BJ (cell line): ENCODE results near the gene OR4B1. TPM values are rescaled to one million over a fixed set of nuclear protein-coding genes. Genes with fewer than 3 reads are reported as not detected.

Experiments
- CTCF ChIA-PET: fragments of 350-600 bp; formaldehyde crosslinking; extraction: SDS; loops from one replicate; lab custom pipeline; 2021; ENCODE audit warnings: antibody characterized with exemption, inconsistent platforms; lab: Yijun Ruan, JAX
- POLR2A ChIA-PET: fragments of 300-600 bp; sonication (Branson Sonifier 250); formaldehyde crosslinking; extraction: SDS; loops from one replicate; lab custom pipeline; 2021; ENCODE audit warnings: antibody characterized with exemption; lab: Charles Lee
- DNase-seq: peaks from one replicate; pipeline ENCODE4 v3.0.0-alpha.2; 2011; ENCODE audit warnings: low read depth
- H3K27me3 ChIP-seq: 2 replicates; pipeline ENCODE4 v1.6.0; 2011; ENCODE audit warnings: low read length; ENCODE audit not compliant: control insufficient read depth, insufficient read depth
- H3K36me3 ChIP-seq: 2 replicates; pipeline ENCODE4 v1.5.1; 2011; ENCODE audit warnings: low read length; ENCODE audit not compliant: control insufficient read depth, insufficient read depth
- H3K4me3 ChIP-seq: 2 replicates; pipeline ENCODE4 v1.5.1; 2011; ENCODE audit warnings: low read depth, mild to moderate bottlenecking, control low read depth, low read length
- polyA plus RNA-seq: library from polyadenylated mRNA; depleted of rRNA; stranded (reverse); fragments of >200 nt; gene quantifications from 2 replicates; pipeline ENCODE4 v1.2.3, GENCODE V29; 2011; rRNA removed
- TF ChIP-seq, protein P1 (sequence below): IDR thresholded peaks from 2 replicates; pipeline ENCODE4 v1.5.1; 2011; ENCODE audit warnings: low read depth, mild to moderate bottlenecking, control low read depth, inconsistent platforms, low read length, moderate library complexity; ENCODE audit not compliant: insufficient read depth

The OR4B1 gene
- polyA plus RNA-seq, 1 experiment: not detected

DNA sequence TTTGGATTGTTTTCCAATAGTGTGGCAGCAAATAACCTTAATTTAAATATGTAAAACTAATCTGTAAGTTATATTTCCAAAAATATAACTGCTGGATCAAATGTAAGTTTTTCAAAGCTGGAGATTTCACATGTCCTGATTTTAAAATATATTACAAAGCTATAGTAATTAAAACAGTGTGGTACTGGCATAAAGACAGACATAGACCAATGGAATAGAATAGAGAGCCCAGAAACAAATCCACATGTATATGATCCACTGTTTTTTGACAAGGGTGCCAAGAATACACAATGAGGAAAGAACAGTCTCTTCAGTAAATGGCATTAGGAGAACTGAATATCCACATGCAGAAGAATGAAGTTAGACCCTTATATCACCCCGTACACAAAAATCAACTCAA is 32.3 kb downstream of the OR4B1 start:
- CTCF ChIA-PET: no interaction called here

DNA sequence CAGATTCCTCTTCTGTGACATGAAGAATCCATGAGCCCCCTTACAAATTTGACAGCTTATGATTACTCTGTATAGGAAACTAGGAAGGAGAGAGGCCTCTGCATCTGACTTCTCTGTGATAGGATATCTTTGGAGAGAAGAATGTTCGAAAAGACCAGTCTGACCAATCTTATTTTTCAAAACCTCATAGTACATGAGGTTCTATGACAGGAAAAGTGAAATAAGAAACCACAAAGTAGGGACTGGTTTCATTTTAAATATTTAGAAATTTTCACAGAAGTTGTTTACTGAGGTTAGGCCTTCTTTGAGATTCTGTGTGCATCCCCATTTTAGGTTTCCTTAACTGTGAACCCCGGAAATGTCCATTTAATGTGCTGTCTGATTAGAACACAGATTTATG is 45.0 kb downstream of the OR4B1 start:
- Histone ChIP-seq H3K36me3 (no peaks in the 10 kb centered on the region), H3K4me3 (no peak overlapping the region), H3K27me3 (no peaks in the 10 kb centered on the region)
- no peak for DNase-seq
- ChIA-PET POLR2A (no interaction called here), CTCF (interaction anchor here (0.5 kb wide), 1 partner anchor 1884 kb away, joined by 3 read pairs; no protein-coding TSS in a partner anchor)
- TF ChIP-seq, protein P1, sequence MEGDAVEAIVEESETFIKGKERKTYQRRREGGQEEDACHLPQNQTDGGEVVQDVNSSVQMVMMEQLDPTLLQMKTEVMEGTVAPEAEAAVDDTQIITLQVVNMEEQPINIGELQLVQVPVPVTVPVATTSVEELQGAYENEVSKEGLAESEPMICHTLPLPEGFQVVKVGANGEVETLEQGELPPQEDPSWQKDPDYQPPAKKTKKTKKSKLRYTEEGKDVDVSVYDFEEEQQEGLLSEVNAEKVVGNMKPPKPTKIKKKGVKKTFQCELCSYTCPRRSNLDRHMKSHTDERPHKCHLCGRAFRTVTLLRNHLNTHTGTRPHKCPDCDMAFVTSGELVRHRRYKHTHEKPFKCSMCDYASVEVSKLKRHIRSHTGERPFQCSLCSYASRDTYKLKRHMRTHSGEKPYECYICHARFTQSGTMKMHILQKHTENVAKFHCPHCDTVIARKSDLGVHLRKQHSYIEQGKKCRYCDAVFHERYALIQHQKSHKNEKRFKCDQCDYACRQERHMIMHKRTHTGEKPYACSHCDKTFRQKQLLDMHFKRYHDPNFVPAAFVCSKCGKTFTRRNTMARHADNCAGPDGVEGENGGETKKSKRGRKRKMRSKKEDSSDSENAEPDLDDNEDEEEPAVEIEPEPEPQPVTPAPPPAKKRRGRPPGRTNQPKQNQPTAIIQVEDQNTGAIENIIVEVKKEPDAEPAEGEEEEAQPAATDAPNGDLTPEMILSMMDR: no peak

More for the DNA sequence above, 32.3 kb downstream of the OR4B1 start:
- H3K27me3 ChIP-seq: no peaks in the 10 kb centered on the region
- no peaks in the 10 kb centered on the region for H3K36me3 ChIP-seq
- no peak overlapping the region for H3K4me3 ChIP-seq
- POLR2A ChIA-PET: no interaction called here
- no peak for DNase-seq
- TF ChIP-seq, protein P1: no peak

DNA sequence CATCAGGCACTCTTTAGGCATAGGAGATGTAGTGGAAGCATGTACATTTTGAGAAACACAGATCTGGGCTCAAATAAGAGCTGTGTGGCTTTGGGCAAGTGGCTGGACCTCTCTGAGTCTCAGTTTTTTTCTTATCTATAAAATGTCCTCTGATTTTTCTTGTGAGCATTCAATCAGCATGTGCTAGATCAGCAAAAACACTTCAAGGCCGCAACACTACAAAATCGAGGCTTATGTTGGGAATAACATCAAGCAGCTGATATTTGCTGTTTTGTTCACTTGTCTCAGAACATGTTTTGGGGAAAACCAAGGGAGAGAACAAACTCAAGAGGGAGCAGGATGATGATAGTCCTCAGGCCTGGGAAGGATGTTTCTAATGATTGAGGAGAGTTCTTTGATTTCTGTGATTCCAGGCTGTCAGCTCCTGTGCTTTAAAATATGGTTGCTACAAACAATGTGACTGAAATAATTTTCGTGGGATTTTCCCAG is 46.9 kb downstream of the OR4B1 start, which contains the start of gene OR4X1:
Gene OR4X1, plus strand, starts transcription at position 439 of the 489 bp plus-strand sequence. Its CDS starts 0 bp downstream, at position 439.
- Histone ChIP-seq H3K27me3 (no peaks in the 10 kb centered on the region), H3K36me3 (no peaks in the 10 kb centered on the region), H3K4me3 (no peak within 1 kb of the TSS)
- CTCF ChIA-PET: no interaction called here
- POLR2A ChIA-PET: no interaction called here
- TF ChIP-seq, protein P1: no peak
- no peak for DNase-seq

Other genes with a start within 250 kb of the OR4B1 start
- gene PTPRJ, start 236.3 kb upstream of the OR4B1 start, polyA plus RNA-seq: 3.8 and 4.9 TPM in 2 replicates
- gene OR4X2, start 28.3 kb downstream of the OR4B1 start, polyA plus RNA-seq: not detected in 2 replicates
- gene OR4X1, start 47.1 kb downstream of the OR4B1 start, polyA plus RNA-seq: not detected in 2 replicates
- gene OR4S1, start 89.4 kb downstream of the OR4B1 start, polyA plus RNA-seq: not detected in 2 replicates
- not detected in 2 replicates for gene OR4C3, start 108.1 kb downstream of the OR4B1 start, polyA plus RNA-seq
- not detected in 2 replicates for gene OR4C5, start 149.7 kb downstream of the OR4B1 start, polyA plus RNA-seq